Adrenal gland (tissue), 5 donors: ENCODE results near the gene HS3ST3A1.

Source experiments
- CTCF ChIP-seq, 6 experiments: fragments of 450-650 bp in 4 of 6; fragments of 200-600 bp in 2 of 6; sonication (generic) in 1 of 6; IDR thresholded peaks; 1 replicate in 5 of 6; 2 replicates in 1 of 6; pipeline versions ENCODE4 v1.5.1 to v1.8.0; 2016 to 2021; ENCODE audit warnings: antibody characterized with exemption in 6 of 6, mild to moderate bottlenecking in 2 of 6, moderate library complexity in 1 of 6
- POLR2A ChIP-seq, 2 donors: fragments of 450-650 bp; IDR thresholded peaks; one replicate each; pipeline ENCODE4 v1.6.1; 2017; ENCODE audit warnings: antibody characterized with exemption in 2 of 2, mild to moderate bottlenecking in 2 of 2, moderate library complexity in 1 of 2
- donor health status: DM: no; HTN: no; CAD: no.

DNA sequence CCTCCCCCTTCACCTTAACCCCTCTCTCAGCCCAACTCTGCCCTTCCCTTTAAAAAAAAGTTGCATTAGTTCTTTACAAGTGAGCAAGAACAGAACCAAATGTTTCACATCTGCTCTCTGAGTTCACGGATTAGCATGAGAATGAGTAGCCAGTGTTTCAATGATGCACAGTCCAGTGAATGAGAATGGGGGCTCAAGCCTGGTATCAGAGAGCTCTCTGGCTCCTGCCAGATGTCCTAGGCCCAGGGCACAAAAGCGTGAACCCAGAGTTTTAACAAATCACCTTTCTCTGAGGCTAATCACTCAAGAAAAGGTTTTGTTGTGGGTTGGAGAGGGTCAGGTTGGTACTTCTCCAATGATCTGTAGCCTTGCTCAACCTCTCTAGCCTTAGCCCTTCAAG, 41.5 kb upstream of the HS3ST3A1 start:
- TF ChIP-seq CTCF (IDR thresholded peaks at IDR 0.05) (no peak), POLR2A (IDR thresholded peaks at IDR 0.05) (no peak)
